Body of pancreas (tissue), 4 donors: Measurements from ENCODE around the gene ZNF384. TPM values are rescaled to one million over a fixed set of nuclear protein-coding genes. Genes with fewer than 3 reads are reported as not detected.

Experiments
- ATAC-seq: fragments of 150-250 bp; one replicate; pipeline ENCODE4 v1.9.1; 2016
- DNase-seq, 4 donors: peaks; one replicate each; pipeline ENCODE4 v3.0.0-alpha.2; 2019
- H3K27ac ChIP-seq, 4 donors: fragments of 200-600 bp; sonication (generic); 1 replicate in 3 of 4; 2 replicates in 1 of 4; pipeline versions ENCODE4 v1.5.1 to v1.6.1; 2016 to 2019; ENCODE audit warnings: mild to moderate bottlenecking in 1 of 4, mixed read lengths in 1 of 4, moderate library complexity in 1 of 4
- H3K27me3 ChIP-seq, 2 donors: fragments of 200-600 bp; sonication (generic); one replicate each; pipeline ENCODE4 v1.6.0; 2016; ENCODE audit warnings: mild to moderate bottlenecking in 1 of 2
- H3K36me3 ChIP-seq, 2 donors: fragments of 200-600 bp; sonication (generic); replicated peaks in 1 of 2; 2 replicates each; pipeline ENCODE4 v1.5.1; 2016; ENCODE audit warnings: low read depth in 2 of 2; ENCODE audit not compliant: insufficient read depth in 1 of 2
- H3K4me1 ChIP-seq: fragments of 200-600 bp; sonication (generic); one replicate; pipeline ENCODE4 v1.6.0; 2016
- H3K4me3 ChIP-seq, 2 donors: fragments of 200-600 bp; sonication (generic); 1 replicate in 1 of 2; 2 replicates in 1 of 2; pipeline ENCODE4 v1.5.1; 2016 to 2019
- H3K9me3 ChIP-seq, 3 donors: fragments of 200-600 bp; sonication (generic); 1 replicate in 2 of 3; 2 replicates in 1 of 3; pipeline ENCODE4 v1.5.1; 2016
- CTCF ChIP-seq, 7 experiments: fragments of 450-650 bp in 4 of 7; fragments of 200-600 bp in 3 of 7; sonication (generic) in 3 of 7; IDR thresholded peaks; one replicate each; pipeline ENCODE4 v1.5.1; 2016 to 2019; ENCODE audit warnings: antibody characterized with exemption in 7 of 7
- POLR2A ChIP-seq, 3 donors: fragments of 450-650 bp; IDR thresholded peaks; one replicate each; pipeline ENCODE4 v1.6.1; 2016; ENCODE audit warnings: antibody characterized with exemption in 3 of 3, mild to moderate bottlenecking in 2 of 3
- WGBS, 2 donors: methylation state at CpG; one replicate each; pipeline ENCODE4 v1.1.5; 2017; 5-methylcytosine and 5-hydroxymethylcytosine counted together
- intact Hi-C: fragments of 100-400 bp; cut with DNase I; formaldehyde crosslinking; loops from one replicate; pipeline ENCODE4 v1.15.1; 2023
- total RNA-seq, 2 donors: library from RNA; depleted of rRNA; stranded (reverse); fragments of >200 nt; gene quantifications; one replicate each; pipeline ENCODE4 v1.1.0, GENCODE V29; 2016

ZNF384 gene
- total RNA-seq, 2 donors from 2014 or later, result 20.0 to 25.4 TPM

- no peak for ATAC-seq
- Histone ChIP-seq H3K9me3 (no peaks in the 10 kb centered on the region), H3K4me3 (no peak overlapping the region), H3K27ac (no peak overlapping the region), H3K27me3 (no peaks in the 10 kb centered on the region), H3K4me1 (no peaks in the 10 kb centered on the region), H3K36me3 (peaks cover 15 to 34% of the 10 kb centered on the region in 2 donors)
- WGBS, 2 donors, result 77% methylated on average over 7 to 8 of the region's 8 CpGs
- TF ChIP-seq CTCF (IDR thresholded peaks at IDR 0.05) (no peak), POLR2A (IDR thresholded peaks at IDR 0.05) (no peak)
- DNase-seq, result no peak
- intact Hi-C loops, result loop anchor here (10.0 kb wide), 1 partner anchor 53 kb away; no protein-coding TSS in a partner anchor
Measured at GRCh38 chr12:6667559-6668210, 21.5 kb downstream of the ZNF384 start.

GRCh38 chr12:6666211-6666610, 23.0 kb downstream of the ZNF384 start:
- Histone ChIP-seq H3K4me3 (no peak overlapping the region), H3K27me3 (no peaks in the 10 kb centered on the region), H3K27ac (no peak overlapping the region), H3K36me3 (peaks cover 6 to 23% of the 10 kb centered on the region in 2 donors), H3K9me3 (no peaks in the 10 kb centered on the region), H3K4me1 (peaks cover 12% of the 10 kb centered on the region)
- 91 to 96% methylated on average over 2 of the region's 2 CpGs for WGBS, 2 donors
- intact Hi-C loops, result loop anchor here (10.0 kb wide), 1 partner anchor 51 kb away; no protein-coding TSS in a partner anchor
- no peak for DNase-seq
- no peak for ATAC-seq
- TF ChIP-seq CTCF (IDR thresholded peaks at IDR 0.05), result no peak
- no peak for TF ChIP-seq POLR2A (IDR thresholded peaks at IDR 0.05)

GRCh38 chr12:6664902-6665301, 24.3 kb downstream of the ZNF384 start:
- H3K9me3 ChIP-seq, result no peaks in the 10 kb centered on the region
- TF ChIP-seq POLR2A (IDR thresholded peaks at IDR 0.05), result no peak
- TF ChIP-seq CTCF (IDR thresholded peaks at IDR 0.05), result no peak
- H3K4me1 ChIP-seq, result peaks cover 12% of the 10 kb centered on the region
- DNase-seq (no peak), ATAC-seq (no peak)
- 88% methylated on average over 2 of the region's 2 CpGs for WGBS, 2 donors
- no peak overlapping the region for H3K27ac ChIP-seq
- H3K36me3 ChIP-seq, result peaks cover 6 to 13% of the 10 kb centered on the region in 2 donors
- H3K27me3 ChIP-seq, result no peaks in the 10 kb centered on the region
- H3K4me3 ChIP-seq, result no peak overlapping the region
- intact Hi-C loops, result loop anchor here (10.0 kb wide), 1 partner anchor 50 kb away; no protein-coding TSS in a partner anchor

GRCh38 chr12:6662906-6663742, 26.1 kb downstream of the ZNF384 start, which contains the start of gene ING4:
ING4 (minus strand) TSS chr12:6663119; CDS start chr12:6663101, 18 bp downstream.
- 2% methylated on average over 37 of the region's 37 CpGs for WGBS, 2 donors
- TF ChIP-seq CTCF (IDR thresholded peaks at IDR 0.05) (peak in 1 of 7 experiments; percentile 22), POLR2A (IDR thresholded peaks at IDR 0.05) (peak in 2 of 3 donors; percentile 56 to 60)
- ATAC-seq (peak; percentile 100), DNase-seq (peak; percentile 98 to 99 (median 98))
- H3K4me1 ChIP-seq, result peaks cover 12% of the 10 kb centered on the region
- no peaks in the 10 kb centered on the region for H3K27me3 ChIP-seq
- no peaks in the 10 kb centered on the region for H3K9me3 ChIP-seq
- H3K36me3 ChIP-seq, result peaks cover 0 to 4% of the 10 kb centered on the region in 2 donors
- H3K27ac ChIP-seq, result peak within 1 kb of the TSS; percentile 9 to 84 (median 66)
- intact Hi-C loops, result loop anchor here (10.0 kb wide), 1 partner anchor 48 kb away; no protein-coding TSS in a partner anchor
- H3K4me3 ChIP-seq, result peak within 1 kb of the TSS; percentile 60 to 73
